NCI-H1417 (cell line): ENCODE measurements around the gene FLG.
A peak's percentile ranks its signal among the peaks of the same experiment; 100 is the strongest.
"Not testable (repeated sequence)": the region's sequence is repeated elsewhere in the genome, so short reads cannot be mapped to it uniquely, and the experiment has no call there.

ENCODE experiments used
- DNase-seq, 3 experiments: peaks; one replicate each; lab custom pipeline; 2025; lab: John Stamatoyannopoulos, UW

FLG gene

GRCh38 chr1:152325111-152325510, at the start of gene FLG:
TSS of gene FLG (minus strand) at chr1:152325239. CDS start at chr1:152315456, 9,783 bp downstream.
- DNase-seq = peak in 1 of 3 experiments; percentile 21

- DNase-seq = no peak
Measured at GRCh38 chr1:152374451-152374850, 49.4 kb upstream of the FLG start.

DNA sequence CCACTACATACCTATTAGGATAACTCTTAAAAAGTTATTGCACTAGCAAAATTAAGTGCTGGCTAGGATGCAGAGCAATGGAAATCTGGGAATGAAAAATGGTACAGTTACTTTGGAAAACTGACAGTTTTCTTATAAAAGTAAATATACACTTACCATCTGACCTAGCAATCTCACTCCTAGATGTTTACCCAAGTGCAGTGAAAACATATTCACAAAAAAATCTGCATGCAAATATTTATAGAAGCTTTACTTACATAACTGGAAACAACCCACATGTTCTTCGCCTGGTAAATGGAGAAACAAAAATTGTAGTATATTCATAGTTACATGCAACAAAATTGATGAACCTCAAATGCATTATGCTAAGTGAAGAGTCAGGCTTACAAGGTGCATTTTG, 47.6 kb upstream of the FLG start:
- no peak for DNase-seq

DNA sequence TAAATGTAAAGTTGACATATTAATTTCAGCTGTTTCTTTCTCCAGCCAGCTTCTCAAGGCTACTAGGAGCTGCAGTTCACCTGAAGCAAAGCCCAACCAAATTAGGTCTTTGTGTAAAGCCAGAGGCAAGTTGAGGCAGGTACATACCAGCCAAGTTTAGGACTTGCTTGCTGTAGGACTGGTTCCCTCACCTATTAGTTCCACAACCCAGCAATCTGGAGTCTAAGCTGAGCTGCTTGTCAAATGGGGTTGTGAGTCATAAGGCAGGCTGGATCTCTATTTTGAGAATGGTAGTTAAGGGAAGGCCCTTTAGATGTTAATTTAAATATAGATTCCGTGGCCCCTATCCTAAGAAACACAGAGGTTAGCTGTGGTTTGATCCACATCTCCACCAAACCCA, 42.4 kb upstream of the FLG start:
- DNase-seq = no peak

DNA sequence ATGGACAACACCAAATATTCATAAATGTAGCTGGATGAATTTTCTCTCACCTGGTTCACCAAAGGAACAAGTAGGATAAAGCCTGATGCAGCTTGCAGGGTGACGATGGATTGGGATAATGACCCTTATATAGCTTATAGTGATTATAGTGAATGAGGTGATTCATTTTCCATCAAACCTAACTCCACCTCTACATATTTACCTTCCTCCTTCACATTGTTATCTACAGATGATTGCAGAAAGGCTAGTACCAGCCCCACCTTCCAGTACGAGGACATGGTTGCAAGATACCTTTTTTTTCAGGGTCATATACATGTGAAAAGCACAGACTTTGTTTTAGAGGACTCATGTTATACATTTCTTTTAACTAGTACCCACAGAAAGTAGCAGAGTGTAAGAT, 34.9 kb upstream of the FLG start, which contains the start of gene FLG2:
TSS of gene FLG2 (minus strand) at position 101 of the 400 bp plus-strand sequence. CDS start 1,122 bp downstream, outside the sequence.
- DNase-seq = no peak

DNA sequence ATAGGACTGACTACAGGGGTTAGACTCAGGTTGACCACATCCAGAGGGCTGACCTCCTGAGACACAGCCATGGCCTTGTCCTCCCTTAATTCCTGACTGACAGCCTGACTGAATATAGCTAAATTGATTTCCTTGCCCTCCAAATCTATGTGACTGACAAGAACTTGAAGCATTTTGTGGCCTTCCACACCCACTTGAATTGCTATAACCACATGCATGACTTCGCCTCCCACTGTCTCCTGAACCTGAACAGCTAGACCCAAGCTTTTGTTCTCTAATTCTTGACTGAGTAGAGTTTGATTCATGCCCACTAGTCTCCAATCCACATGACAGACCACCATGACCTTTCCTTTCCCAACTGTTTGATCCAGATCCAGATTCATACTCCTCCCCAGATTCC, 31.7 kb upstream of the FLG start:
- DNase-seq = no peak

DNA sequence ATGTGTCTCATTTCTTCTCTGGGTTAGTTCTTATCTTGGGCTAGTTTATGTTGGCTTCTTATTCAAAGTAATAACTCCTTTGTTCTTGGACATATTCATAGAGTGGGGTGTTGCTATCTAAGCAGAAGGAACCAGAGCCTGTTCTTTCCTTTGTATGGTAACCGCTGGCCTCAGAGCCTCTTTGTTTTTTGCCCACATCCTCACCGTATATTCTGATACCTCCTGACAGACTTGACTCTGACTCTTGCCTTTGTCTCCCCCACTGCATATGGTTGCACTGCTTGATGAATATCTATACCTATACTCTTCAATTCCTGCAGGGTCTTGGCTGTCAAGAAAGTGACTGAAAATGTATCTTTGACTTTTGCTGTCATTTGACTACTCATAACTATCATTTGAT, 24.6 kb upstream of the FLG start:
- DNase-seq = no peak

GRCh38 chr1:152348447-152348846, 23.4 kb upstream of the FLG start:
- peak in 1 of 3 experiments; percentile 16 for DNase-seq

- DNase-seq = peak; percentile 39 to 88 (median 80)
Measured at GRCh38 chr1:152347116-152347728, 22.2 kb upstream of the FLG start.

- no peak for DNase-seq
Measured at GRCh38 chr1:152344438-152344837, 19.4 kb upstream of the FLG start.

DNA sequence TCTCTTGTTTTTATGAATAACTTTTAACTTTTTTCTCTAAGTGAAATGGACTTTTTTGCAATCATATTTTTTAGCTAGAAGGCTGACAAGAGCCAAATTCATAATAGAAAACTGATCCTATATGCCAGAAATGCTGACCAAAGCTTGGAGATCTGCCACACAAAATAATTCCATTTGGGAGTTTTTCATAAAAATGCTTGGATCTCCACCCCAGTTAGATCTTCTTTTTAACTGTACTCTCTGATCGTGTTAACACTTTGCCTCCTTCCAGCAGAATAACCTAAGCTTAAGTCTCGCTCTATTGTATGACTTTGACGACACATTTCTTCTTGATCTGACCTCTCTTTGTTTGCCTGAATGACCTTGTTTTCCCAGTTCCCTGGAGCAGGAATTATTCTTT, 18.0 kb upstream of the FLG start:
- DNase-seq = no peak

DNA sequence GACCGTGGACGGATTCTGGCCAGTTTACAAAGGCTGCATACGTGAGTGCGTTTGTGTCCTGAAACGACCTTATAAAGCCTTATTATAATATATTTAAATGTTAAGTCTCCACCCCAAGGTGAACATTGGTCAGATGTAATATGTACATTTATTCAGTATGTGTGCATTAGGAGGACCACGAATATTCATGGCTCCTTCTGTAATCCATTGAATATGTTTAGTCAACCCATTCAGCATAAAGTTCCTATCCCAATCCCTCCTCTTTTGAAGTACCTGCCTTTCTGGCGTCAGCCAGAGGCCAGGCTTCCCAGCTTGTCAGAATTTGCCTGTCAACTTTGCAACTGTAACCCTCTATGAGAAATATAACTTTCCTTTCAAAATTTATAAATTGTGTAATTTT, 10.4 kb upstream of the FLG start:
- DNase-seq = no peak

DNA sequence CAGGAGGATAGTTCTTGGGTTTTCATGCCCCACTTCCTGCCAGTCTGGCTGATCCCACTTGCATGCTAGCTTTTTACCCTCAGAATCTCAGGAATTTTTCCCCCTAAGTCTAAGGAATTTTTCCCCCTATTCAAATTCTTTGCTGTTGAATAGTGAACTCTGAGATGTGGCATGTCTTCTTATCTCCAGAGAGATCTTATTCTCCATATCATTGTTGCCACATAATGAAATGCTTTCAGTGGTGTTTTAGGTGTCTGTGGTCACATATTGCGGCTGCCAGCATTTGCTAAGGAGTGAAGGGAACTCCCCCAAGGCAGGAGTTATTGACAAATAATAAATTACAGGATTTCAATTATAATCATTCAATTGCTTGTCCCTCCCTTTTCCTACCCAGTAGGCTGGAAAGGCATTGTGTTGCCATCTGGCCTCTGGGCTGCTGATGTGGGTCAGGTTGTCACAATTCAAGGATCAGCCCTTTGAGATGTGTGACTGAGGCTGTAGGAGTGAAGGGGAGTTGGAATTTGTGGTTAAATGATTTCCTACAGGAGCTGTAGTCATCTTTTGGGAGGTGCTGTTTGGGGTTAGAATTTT, 3.9 kb upstream of the FLG start:
- DNase-seq = no peak

DNA sequence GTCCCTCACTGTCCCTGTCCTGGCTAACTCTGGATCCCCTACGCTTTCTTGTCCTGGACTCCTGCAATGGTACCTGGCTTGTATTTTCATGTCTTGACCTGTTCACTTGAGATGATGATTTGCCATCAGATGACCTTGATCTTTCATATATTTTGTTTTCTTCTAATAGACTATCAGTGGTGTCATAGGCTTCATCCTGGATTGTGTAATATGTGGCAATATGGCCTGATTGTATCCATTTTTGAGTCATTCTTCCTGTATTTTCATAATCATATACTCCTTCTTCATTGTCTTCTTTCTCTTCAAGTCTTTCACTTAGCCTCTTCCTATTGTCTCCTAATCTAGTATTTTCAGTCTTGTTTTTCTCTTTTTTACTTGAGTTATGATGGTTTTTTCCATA, 11.1 kb downstream of the FLG start:
- DNase-seq = no peak

GRCh38 chr1:152313319-152313801, 11.7 kb downstream of the FLG start:
- no peak for DNase-seq

GRCh38 chr1:152312169-152312568, 12.9 kb downstream of the FLG start:
- DNase-seq = not testable (repeated sequence)

DNA sequence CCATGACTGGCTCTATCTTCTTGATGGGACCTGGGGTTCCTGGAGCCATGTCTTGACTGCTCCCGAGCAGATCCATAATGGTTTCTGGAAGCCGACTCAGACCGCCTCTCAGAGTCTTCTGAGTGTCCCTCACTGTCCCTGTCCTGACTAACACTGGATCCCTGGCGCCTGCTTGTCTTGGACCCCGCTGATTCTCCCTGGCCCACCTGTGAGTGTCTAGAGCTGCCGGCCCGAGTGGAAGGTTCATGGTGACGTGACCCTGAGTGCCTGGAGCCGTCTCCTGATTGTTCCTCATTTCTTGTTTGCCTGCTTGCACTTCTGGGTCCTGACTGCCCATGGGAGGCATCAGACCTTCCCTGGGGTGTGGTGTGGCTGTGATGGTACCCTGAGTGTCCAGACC, 15.1 kb downstream of the FLG start:
- DNase-seq = no peak

DNA sequence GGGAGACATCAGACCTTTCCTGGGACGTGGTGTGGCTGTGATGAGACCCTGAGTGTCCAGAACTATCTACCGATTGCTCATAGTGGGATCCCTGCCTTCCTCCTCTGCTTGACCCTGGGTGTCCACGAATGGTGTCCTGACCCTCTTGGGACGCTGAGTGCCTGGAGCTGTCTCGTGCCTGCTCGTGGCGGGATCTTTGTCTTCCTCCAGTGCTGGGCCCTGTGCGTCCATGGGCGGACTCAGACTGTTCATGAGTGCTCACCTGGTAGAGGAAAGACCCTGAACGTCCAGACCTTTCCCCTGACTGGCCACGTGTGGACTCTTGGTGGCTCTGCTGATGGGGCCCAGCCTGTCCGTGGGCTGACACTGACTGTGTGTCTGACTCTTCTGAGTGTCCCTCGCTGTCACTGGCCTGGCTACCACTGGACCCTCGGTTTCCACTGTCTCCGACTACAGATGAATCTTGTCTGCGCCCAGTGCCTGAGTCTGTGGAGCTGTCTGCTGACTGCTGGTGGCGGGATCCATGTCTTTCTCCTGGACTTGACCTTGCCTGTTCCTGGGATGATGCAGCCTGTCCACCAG, 15.6 kb downstream of the FLG start:
- not testable (repeated sequence) for DNase-seq

GRCh38 chr1:152308758-152309157, 16.3 kb downstream of the FLG start:
- DNase-seq = not testable (repeated sequence)

DNA sequence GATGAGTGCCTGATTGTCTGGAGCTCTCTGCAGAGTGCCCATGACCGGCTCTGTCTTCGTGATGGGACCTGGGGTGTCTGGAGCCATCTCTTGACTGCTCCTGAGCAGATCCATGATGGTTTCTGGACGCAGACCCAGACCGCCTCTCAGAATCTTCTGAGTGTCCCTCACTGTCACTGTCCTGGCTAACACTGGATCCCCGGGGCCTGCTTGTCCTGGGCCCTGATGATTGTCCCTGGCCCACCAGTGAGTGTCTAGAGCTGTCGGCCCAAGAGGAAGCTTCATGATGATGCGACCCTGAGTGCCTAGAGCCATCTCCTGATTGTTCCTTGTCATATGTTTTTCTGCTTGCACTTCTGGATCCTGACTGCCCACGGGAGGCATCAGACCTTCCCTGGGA, 17.1 kb downstream of the FLG start:
- DNase-seq = not testable (repeated sequence)

DNA sequence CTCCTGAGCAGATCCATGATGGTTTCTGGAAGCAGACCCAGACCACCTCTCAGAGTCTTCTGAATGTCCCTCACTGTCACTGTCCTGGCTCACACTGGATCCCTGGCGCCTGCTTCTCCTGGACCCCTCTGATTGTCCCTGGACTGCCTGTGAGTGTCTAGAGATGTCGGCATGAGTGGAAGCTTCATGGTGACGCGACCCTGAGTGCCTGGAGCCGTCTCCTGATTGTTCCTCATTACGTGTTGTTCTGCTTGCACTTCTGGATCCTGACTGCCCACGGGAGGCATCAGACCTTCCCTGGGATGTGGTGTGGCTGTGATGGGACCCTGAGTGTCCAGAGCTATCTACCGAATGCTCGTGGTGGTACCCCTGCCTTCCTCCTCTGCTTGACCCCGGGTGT, 18.9 kb downstream of the FLG start:
- DNase-seq = not testable (repeated sequence)

- DNase-seq = not testable (repeated sequence)
Measured at GRCh38 chr1:152304773-152305172, 20.3 kb downstream of the FLG start.

- DNase-seq = not testable (repeated sequence)
Measured at GRCh38 chr1:152303139-152303872, 21.7 kb downstream of the FLG start.
